ENCODE measurements around the gene CDC42EP4.

- TF ChIP-seq POLR2AphosphoS5 (IDR thresholded peaks at IDR 0.05) (no peak), CTCF (IDR thresholded peaks at IDR 0.05) (no peak)
These were observed 5.7 kb downstream of the CDC42EP4 start for GRCh38 chr17:73305845-73306836.
